ENCODE results near the gene LAD1.

Gene LAD1

GRCh38 chr1:201418461-201418860, 19.3 kb upstream of the LAD1 start:
- no peak for DNase-seq

DNA sequence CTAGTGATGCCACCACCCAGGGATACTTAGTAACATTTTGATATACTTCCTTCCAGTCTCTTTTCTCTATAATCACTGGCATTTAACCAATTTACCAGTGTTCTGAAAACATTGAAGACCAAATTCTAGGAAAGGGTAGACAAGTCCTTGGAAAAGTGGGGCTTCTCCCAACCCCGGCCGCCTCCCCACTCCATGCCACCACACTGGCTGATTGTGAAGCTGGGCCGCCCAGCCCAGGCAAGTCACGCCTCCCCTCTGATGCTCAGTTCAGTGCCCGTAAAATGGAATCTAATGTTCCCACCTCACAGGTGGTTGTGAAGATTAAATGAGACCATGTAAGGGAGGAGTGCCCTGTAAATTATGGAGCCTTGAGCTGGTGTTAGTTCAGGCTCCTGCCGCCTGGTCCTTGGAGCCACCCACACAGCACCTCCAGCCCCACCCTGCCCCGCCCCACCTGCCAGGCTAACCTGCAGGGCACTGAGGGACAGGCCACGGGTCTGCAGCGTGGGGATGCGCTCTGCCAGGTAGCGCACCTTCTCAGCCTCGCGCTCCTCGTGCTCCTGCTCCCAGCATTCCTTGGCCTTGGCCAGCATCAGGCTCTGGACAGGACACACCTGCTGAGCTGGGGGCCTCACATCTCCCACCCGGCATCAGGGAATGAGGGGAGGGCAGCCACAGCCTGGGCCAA, 15.1 kb upstream of the LAD1 start:
- DNase-seq, result no peak

DNA sequence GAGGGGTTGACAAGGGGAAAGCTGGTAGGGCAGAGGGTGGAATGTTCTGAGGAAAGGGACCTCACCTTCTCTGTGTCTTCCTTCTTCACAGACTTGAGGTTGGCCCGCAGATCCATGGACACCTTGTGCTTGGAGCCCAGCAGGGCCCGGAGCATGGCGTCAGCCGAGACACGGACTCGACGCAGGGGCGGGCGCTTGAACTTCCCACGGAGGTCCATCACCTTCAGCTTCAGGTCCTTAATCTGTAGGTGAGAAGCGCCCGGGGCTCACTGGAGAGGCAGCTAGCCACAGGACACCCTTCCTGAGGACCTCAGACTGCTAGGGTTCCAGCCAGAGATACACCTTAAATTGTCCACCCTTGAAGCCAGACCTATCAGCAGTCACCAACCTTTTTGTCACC, 12.2 kb upstream of the LAD1 start:
- DNase-seq, result no peak

GRCh38 chr1:201409440-201409839, 10.3 kb upstream of the LAD1 start:
- no peak for DNase-seq

- no peak for DNase-seq
Measured at GRCh38 chr1:201408834-201409200, 9.7 kb upstream of the LAD1 start.

DNA sequence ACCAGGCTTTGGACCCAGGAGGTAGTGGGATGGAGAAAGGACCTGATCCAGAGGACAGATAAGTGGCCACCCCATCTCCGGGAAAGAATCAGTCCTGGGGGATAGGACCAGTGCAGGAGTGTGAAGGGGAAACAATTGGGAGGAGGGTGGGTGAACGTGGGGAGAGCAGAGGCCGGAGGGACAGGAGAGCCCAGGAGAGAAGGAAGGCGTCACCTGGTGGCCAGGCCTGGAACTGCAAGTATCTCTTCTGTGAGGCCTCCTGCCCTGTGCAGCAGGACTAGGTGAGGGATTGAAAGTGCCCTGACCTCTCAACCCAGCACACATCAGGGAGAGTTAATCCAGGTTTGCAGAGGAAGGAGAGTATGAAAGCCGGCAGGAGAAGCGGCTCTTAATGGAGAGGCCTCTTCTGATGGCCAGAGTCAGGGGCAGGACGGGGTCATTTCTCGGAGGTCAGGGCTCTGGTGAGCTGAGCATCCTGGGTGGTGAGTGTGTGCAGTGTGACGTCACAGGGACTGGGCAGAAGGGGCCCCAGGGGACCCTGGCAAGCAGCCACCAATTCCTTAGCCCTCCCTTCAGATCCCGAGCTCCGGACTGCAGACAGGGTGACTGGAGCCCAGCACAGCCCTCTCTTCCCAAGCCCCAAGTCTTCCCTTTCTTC, 9.2 kb upstream of the LAD1 start:
- peak; percentile 34 for DNase-seq

DNA sequence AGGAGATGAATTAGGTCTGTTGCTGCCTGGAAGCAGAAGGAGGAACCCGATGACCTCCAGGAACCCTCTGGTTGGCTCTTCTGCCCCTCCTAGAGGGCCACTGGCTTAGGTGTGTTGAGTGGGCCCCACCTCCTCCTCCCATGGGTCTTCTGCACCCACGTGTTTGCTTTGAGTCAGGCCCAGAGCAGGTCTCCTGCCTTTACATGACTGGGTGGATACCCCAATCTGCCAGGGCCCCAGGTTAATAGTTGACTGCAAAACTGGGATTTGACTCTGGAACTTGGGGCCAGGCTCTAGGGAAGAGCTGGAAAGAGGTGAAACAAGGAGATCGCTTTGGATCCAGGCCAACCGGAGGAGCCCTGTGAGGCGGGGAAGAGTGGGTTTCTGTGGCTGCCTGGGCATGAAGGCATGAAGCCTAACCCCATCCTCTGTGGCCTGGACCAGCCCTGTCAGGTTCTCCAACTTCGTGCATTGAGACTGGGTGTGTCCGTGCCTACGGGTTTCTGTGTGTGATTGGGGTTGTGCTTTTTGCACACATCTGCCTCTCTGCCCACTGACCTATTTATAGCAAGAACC, 7.8 kb upstream of the LAD1 start:
- DNase-seq, result no peak

GRCh38 chr1:201405484-201405831, 6.3 kb upstream of the LAD1 start:
- no peak for DNase-seq

DNA sequence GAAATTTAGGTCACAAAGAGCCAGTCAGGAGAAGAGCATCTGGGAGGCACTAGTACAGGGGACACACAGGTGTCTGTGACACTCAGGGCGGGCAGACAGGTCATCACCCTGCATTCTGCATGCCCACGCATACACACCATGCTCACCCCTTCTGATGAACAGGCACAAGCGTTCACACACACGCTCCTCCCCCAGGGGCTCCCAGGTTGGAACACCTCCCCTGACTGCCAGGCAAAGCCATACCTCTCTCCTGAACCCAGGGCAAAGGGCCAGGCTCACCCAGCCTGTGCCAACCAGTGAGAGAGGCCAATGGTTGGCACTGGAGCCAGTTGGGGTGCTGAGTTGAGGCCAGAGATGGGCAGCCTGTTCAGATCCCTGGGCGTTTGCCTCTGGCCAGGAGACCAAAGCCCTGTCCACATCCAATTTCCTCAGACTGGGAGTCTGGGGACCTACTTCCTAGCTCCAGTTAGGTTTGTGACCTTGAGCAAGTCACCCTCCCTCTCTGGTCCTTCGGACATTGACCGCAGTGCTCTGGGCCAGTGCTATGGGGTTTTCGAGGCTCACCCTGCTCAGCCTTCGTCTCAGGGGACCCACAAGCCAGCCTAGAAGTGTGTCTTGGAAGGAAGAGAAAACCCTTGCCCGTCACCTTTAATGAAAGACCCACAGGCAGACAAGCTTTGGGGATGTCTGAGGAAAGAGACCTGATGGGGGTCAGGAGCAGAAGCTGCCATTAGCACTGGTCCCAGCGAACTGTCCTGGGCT, 5.8 kb upstream of the LAD1 start:
- no peak for DNase-seq

DNA sequence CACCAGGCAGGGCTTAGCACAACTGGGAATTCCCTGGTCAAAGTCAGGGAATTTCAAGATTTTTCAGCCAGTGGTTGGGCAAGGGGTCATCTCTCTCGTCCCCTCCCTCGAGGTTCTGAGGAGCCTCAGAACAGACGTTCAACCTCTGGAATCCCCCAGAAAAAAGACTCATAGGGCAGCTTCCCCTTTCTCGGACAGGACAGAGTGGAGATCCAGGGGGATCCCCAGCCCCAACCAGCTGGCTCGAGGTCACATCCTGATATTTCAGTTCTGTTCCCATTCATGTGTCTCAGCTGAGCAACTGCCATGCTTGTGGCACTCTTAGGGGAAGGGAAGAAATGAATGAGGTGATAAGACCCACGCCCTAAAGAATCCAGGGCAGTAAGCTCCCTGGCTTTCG, 4.9 kb upstream of the LAD1 start:
- no peak for DNase-seq

- DNase-seq, result no peak
Measured at GRCh38 chr1:201403359-201403758, 4.2 kb upstream of the LAD1 start.

DNA sequence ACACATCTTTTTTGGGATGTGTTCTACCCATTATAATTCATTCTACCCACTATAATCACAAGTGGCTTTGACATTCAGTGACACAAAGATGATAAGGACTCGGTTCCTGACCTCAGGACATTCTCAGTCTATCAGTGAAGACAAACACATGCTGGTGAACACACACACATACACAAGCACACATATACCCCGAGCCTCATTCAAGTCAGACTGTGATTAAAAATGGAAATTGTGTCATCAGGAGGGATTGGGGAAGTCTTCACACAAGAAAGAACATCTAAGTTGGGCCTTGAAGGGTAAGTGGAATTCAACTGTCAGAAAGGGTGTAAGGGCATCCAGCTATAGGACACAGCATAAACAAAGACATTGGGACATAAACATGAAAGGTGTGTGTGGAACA, 2.6 kb upstream of the LAD1 start:
- no peak for DNase-seq

GRCh38 chr1:201400852-201401230, 1.7 kb upstream of the LAD1 start:
- DNase-seq, result no peak

- DNase-seq, result no peak
Measured at GRCh38 chr1:201400212-201400851, 1.2 kb upstream of the LAD1 start.

- DNase-seq, result peak; percentile 48
Measured at GRCh38 chr1:201399352-201400126, 415 bp upstream of the LAD1 start.

DNA sequence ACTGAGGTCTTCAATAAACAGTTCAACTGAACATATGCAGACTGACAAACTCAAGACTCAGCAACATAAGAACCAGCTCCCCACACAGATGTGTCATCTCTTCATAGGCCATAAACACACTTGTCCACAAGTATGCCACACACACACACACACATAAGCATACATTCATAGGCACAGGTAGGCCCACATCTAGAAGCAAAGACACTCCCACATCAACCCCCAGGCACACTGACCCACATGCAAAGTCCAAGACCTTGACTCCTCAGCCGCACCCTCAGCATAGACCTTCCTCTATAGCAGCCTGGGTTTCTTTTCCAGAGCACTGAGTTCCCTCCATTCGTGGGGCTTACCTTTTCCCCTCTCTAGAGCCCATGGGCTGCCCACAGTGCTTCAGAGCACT, 1.4 kb downstream of the LAD1 start:
- no peak for DNase-seq

- DNase-seq, result peak; percentile 50
Measured at GRCh38 chr1:201396861-201397464, 2.2 kb downstream of the LAD1 start.

DNA sequence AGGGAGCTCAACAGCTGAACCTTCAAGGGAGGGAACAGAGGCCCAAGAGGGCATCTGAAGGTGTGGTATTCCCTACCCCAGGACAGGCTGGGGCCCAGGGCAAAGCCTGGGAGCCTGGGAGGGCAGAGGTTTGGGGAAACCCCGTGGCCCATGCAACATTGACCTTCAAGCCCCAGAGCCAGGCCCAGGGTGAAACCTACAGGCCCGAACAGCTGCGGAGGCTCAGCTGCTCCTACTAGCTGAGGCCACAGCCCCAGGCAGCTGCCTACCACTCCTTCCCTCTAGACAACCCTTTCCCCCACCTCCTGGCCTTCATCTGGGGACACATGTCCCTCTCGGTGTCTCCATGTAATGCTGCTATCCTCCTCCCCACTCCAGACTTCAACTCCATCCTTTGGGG, 3.2 kb downstream of the LAD1 start:
- DNase-seq, result no peak

DNA sequence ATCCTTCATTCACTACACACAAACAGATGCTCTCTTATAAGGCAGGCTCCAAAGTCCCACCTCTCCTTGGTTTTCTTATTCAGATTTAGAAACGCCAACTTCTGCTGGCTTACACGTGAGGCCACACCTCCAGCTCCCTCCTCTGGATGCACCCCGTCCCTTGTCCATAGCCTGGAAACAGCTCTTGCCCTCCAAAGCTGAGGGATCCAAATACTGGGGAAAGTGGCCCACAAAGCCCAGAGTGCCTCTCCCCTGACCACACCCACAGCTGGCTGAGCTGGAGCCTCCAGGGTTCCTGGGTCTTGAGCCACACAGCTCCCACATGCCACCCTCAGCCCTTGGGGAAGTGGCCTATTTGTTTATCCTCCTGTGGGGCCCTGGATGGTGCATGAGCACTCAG, 4.5 kb downstream of the LAD1 start:
- no peak for DNase-seq

GRCh38 chr1:201393076-201393475, 6.0 kb downstream of the LAD1 start:
- no peak for DNase-seq

DNA sequence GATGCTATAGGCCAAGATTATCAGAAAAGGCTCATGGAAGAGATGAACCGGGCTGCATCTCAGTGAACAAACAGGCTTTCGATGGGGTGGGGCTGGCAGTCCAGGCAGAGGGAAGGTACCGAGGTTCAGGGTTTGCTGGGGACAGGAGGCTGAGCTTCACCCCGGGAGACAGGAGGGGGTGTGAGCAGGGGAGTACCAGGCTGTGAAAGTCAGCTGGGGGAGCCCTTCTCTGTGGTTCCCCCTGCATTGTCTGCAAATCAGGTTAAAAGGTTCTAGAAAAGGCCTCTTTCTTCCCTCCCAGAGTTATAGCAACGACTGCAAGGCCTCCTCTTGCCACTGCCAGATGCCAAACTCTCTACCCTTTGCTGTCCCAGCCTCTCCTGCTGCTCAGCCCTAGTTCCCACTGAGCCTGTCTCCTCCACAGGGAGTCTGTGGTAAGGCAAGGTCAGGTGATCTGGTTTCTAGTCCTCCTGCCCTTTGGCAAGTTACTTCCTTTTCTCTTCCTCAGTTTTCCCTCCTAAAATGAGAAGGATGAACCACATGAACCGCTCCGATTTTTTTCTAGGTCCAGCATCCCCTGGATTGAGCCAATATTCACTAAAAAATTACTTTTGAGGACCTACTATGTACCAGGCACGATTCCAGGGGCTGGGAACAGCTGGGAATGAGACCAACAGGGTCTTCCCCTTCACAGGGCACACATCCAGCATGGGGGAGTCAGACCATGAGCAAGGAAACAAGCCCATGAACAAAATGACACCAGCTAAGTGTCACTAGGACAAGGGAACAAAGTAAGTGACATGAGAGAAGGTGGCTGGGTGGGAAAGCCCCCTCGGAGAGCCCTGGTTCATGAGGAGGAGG, 7.2 kb downstream of the LAD1 start:
- DNase-seq, result no peak
